ENCODE measurements around the gene CRYBB1.

- TF ChIP-seq CTCF (IDR thresholded peaks at IDR 0.05 in 8 of 11, conservative IDR thresholded peaks at IDR 0.05 in 3 of 11) (no peak), POLR2AphosphoS5 (IDR thresholded peaks at IDR 0.05) (no peak)
Measured at GRCh38 chr22:26588729-26589366, 29.0 kb downstream of the CRYBB1 start.
